GM19099 (cell line): ENCODE data around the gene TMEM212.

Experiments
- POLR2A ChIP-seq: IDR thresholded peaks from 3 replicates; pipeline ENCODE4 v1.6.1; 2011; ENCODE audit warnings: low read depth; ENCODE audit not compliant: insufficient read length; ENCODE audit errors: extremely low read depth

TMEM212 gene

DNA sequence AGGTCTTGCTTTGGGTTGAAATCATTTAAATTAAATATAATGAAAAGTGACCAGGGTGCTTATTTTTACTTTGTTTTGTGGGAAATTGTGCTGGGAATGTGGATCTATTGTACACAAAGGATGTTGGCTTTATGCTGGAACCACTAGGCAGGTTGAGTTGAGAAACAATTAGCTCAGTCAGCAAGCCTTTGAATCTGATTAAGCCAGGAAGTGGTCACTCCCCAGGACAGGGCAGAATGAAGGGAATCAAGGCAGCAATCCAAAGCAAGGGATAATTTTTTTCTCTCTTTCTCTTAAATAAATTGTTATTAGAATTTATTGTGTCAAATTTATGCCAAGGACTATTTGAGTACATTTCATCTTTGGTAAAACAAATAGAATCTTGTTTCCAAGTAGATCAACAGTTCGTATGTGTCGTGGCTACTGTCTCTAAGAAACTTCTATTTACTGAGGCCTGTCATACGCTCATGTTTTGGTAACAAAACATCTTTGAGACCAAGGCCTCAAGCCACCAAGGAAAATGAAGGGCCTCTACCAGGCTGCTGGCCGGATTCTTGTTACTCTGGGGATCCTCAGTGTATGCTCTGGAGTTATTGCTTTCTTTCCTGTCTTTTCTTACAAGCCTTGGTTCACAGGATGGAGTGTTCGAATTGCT is at the start of gene TMEM212:
TSS of gene TMEM212 (plus strand) at position 486 of the 655 bp plus-strand sequence. CDS start at position 521, 35 bp downstream.
- no peak for TF ChIP-seq POLR2A

DNA sequence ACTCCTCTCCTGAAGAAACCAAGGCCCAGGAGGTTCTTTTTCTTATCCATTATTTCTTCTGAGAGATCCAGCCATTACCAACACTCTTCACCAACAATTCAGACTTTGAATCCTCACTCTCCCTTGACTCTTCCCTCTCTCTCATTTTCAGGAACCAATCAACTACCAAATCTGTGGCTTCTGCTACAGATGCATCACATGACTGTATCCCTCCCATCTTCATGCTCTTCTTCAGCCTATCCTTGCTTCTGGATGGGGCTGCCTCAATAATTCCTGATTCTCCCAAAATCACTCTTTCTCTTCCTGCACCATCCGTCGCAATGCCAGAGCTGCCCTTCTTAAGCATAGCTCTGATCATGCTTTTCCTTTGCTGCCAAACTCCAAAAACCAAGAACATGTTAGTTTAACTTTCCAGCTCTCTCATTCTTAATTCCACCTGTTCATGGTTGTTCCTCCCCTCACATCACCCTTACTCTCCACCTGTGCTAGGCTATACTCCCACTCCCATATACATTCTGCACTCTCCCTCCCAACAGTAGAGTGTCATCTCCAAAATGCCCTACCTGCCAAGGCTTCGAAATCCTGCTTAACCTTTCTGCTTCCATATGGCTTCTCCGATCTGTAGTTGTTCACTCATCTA is 46.4 kb upstream of the TMEM212 start:
- TF ChIP-seq POLR2A, result no peak

DNA sequence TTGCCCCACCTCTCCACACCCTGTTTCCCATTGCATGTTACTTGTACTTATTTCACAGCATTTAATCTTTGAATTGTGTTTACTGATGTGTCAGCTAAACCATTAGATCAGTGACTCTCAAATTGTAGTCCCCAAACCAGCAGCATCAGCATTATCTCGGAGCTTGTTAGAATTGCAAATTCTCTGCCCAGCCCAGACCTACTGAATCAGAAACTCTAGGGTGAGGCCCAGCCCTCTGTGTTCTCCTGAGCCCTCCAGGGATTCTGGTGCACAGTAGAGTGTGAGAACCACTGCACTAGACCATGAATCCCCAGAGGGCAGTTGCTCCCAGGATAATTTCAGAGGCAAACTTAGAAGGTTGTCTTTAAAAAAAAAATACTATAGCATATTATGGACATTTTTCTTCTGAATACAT is 45.9 kb upstream of the TMEM212 start:
- TF ChIP-seq POLR2A, result no peak

DNA sequence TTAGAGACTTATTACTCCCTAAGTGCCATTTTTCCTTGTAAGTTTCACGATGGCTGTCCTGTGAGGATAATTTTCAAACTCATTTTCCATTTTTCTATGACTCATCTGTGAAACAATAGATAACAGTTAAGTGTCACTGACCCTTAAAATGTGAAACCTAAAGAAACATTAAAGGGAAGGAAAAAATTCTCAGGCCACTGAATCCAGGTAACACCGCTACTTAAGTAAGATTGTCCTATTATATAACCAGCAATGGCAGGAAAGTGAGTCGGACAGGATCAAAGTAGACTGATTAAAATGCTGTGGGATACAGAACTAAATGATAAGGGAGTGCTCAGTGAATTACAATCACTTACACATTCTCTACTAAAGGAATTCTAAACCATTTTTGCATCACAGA is 45.3 kb upstream of the TMEM212 start:
- no peak for TF ChIP-seq POLR2A

DNA sequence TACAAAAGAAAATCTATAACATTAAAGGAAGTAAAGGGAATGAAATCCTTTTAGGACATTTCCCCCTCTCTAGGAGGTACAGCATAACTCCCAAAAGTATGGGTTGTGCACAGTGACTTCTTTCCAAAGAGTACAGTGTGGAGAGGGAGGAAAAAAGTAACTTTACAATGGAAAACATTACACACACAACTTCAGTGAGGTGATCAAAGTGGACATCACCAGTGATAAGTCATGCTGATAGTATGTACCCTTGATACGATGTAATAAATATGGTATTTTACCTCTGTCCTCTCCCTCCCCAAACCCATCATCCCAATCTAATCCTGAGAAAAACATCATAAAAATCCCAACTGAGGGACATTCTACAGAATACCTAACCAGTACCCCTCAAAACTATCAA is 43.6 kb upstream of the TMEM212 start:
- TF ChIP-seq POLR2A, result no peak

DNA sequence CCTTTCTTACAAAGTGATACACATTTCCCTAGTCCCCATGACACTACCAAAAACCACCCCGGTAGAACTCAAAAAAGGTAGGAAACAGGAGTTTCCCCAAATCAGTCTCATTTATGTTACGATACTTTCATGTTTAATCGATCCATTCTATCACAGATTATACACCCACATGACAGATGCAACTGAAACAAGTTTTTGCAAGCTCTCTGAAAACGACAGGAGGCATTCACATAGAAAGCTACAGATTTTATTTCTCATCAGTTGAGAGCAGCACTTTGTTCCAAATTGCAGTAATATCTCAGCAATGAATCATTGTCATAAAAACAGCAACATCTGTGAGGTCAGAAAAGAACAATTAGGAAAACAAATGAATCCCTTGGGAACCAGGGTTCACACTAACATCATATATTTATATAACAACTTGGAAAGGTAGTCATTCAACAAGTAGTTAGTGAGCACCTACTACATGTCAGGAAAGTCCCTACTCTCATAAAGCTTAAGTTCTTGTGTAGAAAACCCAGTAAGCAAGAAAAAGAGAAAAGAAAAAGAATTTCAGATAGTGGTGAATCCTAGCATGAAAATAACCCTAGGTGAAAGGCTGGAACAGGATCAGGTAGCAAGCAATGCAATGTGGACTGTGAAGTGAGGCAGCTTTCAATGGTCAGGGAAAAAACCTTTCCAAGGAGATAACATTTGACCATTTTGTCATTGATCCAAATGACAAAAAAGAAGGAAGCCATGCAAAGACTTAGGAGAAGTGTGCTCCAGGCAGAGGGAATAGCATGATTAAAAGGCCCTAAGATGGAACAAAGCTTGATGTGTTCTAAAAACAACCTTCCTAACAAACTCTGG is 41.2 kb upstream of the TMEM212 start:
- TF ChIP-seq POLR2A, result no peak

DNA sequence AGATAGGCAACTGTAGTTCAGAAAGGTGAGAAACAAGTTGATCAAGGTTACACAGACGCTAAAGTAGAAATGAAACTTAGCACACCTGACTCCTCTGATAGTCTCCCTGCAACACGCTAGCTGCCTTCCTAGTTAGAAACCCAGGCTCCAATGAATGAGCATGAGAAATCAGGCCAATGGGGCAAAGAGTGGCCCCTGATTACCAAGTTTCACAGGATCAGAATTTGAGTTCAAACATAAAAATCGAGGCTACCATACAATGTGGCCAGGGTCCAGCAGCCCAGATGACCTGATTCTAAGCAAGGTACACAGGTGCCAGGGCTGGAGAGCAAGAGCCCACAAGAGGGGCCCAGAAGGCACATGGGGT is 40.6 kb upstream of the TMEM212 start:
- no peak for TF ChIP-seq POLR2A

DNA sequence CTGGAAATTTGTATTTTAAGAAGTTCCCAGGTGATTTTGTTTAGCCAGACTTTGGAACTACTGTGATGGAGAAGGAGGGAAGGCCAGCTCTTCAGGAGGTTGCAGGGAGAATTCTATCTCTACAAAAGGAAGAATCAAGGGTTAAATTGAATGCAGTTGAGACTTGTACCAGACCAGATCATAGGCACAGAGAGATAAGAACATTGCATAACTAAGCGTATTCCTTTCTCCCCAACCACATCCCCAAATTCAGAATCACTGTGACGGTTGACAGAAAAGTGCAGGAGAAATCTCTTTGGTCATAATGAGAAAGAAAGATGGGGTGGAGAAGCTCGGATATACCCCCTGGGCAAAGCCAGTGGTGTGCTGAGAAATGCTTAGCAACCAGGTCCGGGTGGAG is 40.1 kb upstream of the TMEM212 start:
- TF ChIP-seq POLR2A, result no peak

DNA sequence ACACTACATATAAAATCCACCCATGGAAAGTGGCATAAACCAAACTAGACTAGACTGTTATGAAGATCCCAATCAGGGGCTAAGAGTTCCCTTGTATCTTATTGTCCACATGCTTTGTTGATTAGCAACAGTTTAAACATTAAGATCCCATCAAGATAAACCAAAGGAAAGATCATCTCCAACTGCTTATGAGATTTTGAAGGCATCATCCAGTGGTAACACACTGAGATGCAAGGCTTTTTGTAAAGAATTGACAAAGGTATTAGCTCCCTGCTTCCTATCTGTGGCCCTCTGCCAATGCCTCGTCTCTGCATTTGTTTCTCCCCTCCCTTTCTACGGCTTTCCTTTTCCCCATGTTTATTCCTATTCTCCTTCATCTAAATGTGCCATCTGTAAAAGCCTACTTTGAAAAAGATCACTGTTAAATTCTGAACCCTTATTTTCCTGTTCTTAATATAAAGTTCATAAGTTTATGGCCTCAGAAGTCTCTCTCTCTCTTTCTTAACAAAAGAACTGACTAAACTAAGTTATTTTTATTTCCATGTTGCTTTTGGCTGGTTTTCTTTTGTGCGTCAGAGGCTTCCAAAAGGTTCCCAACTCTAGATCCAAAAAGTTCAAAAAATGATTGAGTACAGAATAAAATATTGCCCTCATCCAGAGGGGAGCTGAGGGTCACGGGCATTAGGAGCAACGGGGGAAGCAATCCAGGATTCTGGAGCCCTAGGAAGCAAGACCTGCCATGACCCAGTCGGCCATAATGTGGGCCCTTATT is 38.3 kb upstream of the TMEM212 start:
- TF ChIP-seq POLR2A, result no peak

DNA sequence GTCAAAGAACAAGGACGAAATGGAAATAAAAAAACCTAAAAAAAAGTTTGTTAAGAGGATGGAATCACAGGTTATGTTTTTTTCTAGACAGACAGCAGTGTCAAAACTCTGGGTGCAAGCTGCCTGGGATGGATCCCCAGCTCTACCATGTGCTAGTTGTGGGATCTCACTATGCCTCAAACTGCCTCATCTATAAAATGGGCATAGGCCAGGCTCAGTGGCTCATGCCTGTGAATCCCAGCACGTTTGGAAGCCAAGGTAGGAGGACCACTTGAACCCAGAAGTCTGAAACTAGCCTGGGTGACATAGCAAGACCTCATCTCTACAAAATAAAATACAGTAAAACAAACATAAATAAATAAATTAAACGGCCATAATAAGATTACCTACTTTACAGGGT is 37.5 kb upstream of the TMEM212 start:
- TF ChIP-seq POLR2A, result no peak

DNA sequence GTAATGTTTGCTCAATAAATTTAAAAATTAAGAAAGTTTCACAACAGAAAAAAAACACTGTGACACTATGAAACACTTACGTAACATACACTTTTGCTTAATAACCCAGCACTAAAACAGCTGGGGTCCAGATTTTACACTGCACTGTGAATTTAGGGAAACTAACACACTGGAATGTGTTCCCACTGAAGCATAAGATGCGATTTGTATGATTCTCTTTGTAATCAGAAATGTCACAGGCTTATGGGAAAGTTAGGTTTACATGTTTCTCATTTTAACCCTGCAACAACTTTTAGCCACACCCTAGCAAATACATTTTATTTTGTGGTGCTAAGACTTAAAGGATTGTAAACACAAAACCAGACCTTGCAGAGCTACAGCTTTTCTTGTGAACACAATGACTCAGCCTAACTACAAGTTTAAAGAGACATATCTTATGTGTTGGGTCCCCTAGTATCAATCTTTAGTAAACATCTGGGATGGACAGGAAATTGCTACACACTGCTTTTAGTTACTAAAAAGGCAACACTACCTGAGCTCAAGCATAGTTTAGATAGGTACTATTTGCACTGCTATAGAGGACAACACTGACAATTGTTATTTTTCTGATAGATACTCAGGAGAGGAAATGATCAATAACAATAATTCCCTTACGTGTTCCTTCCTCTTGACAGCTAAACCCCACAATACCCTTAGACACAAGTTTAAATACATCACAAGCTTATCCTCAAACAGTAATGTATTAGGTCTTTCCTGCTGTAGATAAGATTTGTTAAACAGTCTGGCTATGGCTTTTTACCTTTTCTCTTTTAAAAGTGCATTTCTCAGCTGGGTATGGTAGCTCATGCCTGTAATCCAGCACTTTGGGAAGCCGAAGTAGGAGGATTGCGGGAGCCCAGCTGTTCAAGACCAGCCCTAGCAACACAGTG is 36.7 kb upstream of the TMEM212 start:
- TF ChIP-seq POLR2A, result no peak

DNA sequence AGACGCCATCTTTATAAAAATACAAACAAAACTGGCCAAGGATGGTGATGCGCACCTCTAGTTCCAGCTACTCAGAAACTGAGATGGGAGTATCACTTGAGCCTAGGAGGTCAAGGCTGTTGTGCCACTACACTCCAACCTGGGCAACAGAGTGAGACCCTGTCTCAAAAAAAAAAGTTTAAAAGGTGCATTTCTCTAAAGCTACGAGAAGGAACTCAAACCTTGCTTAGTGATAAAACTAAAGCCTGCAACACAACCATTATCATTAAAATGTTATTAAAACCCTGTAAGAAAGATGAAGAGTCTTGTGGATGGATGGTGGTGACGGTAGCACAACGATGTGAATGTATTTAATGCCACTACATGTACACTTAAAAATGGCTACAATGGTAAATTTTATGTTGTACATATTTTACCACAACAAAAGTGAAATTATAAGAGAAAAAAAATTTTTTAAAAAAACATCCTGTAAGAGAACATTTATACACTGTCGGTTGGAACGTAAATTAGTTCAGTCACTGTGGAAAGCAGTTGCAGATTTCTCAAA is 35.9 kb upstream of the TMEM212 start:
- no peak for TF ChIP-seq POLR2A

DNA sequence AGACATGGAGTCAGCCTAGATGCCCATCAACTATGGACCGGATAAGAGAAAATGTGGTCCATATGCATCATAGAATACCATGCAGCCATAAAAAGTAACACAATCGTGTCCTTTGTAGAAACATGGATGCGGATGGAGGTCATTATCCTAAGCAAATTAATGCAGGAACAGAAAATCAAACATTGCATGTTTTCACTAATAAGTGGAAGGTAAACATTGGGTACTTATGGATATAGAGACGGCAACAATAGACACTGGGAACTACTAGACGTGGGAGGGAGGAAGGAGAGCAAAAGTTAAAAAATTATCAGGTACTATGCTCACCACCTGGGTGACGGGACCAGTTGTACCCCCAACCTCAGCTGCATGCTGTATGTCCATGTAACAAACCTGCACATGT is 35.3 kb upstream of the TMEM212 start:
- no peak for TF ChIP-seq POLR2A

DNA sequence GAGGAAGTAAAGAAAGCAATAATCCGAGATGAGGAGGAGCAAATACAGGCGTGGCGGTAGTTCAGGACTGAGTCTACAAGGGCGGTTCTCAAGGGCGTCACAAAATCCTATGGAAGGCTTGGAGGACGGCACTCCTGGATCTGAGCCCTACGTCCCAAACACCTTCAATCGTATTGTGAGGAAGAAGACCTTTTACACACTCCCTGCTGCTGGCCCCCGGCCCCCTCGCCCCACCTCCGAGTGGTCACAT is 33.6 kb upstream of the TMEM212 start:
- peak; percentile 59 for TF ChIP-seq POLR2A
